ENCODE data around the gene TUFT1. TPM values are rescaled to one million over a fixed set of nuclear protein-coding genes. Genes with fewer than 3 reads are reported as not detected.

TUFT1 gene
- total and polyA plus RNA-seq, 8 donors = 7.1 to 16.1 (median 11.0) TPM

- Histone ChIP-seq H3K9me3 (no peaks in the 10 kb centered on the region), H3K36me3 (peaks cover 0 to 19% (median 7%) of the 10 kb centered on the region in 3 donors), H3K27ac (no peak overlapping the region), H3K27me3 (no peaks in the 10 kb centered on the region), H3K4me3 (no peak overlapping the region), H3K4me1 (no peaks in the 10 kb centered on the region)
- FAIRE-seq = no peak
- no peak for TF ChIP-seq CTCF (IDR thresholded peaks at IDR 0.05)
- DNase-seq = no peak
- intact Hi-C loops (cut with DNase I) = no loop called here
- peak; percentile 32 to 84 (median 72) for ATAC-seq
- WGBS, 2 donors = 0 to 64% methylated on average over 1 of the region's 1 CpG
Measured at GRCh38 chr1:151585622-151586021, 45.5 kb downstream of the TUFT1 start.

- no peaks in the 10 kb centered on the region for H3K27me3 ChIP-seq
- FAIRE-seq (no peak), DNase-seq (no peak), ATAC-seq (no peak)
- H3K27ac ChIP-seq = no peak overlapping the region
- H3K9me3 ChIP-seq = no peaks in the 10 kb centered on the region
- no peak overlapping the region for H3K4me3 ChIP-seq
- H3K36me3 ChIP-seq = no peaks in the 10 kb centered on the region
- intact Hi-C loops (cut with DNase I) = loop anchor here in 1 of 3 donors (10.0 kb wide), 1 partner anchor 144 kb away; no protein-coding TSS in a partner anchor
- no peaks in the 10 kb centered on the region for H3K4me1 ChIP-seq
- WGBS, 2 donors = 77 to 81% methylated on average over 3 of the region's 3 CpGs
- no peak for TF ChIP-seq CTCF (IDR thresholded peaks at IDR 0.05)
Measured at GRCh38 chr1:151590961-151591360, 50.9 kb downstream of the TUFT1 start.

GRCh38 chr1:151593730-151594129 lies 53.6 kb downstream of the TUFT1 start:
- ATAC-seq = peak in 3 of 4 donors; percentile 17 to 24 (median 22)
- 35 to 37% methylated on average over 9 of the region's 9 CpGs for WGBS, 2 donors
- no peak for DNase-seq
- no peak for TF ChIP-seq CTCF (IDR thresholded peaks at IDR 0.05)
- no peak for FAIRE-seq
- Histone ChIP-seq H3K4me3 (no peak overlapping the region), H3K27me3 (no peaks in the 10 kb centered on the region), H3K4me1 (no peaks in the 10 kb centered on the region), H3K9me3 (no peaks in the 10 kb centered on the region), H3K27ac (no peak overlapping the region), H3K36me3 (no peaks in the 10 kb centered on the region)
- intact Hi-C loops (cut with DNase I) = loop anchor here in 2 of 3 donors (2.0 to 10.0 kb wide), 2 partner anchors 141 kb away; no protein-coding TSS in a partner anchor

GRCh38 chr1:151594143-151594625 lies 54.1 kb downstream of the TUFT1 start:
- Histone ChIP-seq H3K9me3 (no peaks in the 10 kb centered on the region), H3K27me3 (no peaks in the 10 kb centered on the region), H3K27ac (no peak overlapping the region), H3K36me3 (no peaks in the 10 kb centered on the region), H3K4me3 (no peak overlapping the region), H3K4me1 (no peaks in the 10 kb centered on the region)
- WGBS, 2 donors = 8% methylated on average over 12 of the region's 12 CpGs
- intact Hi-C loops (cut with DNase I) = loop anchor here in 2 of 3 donors (2.0 to 10.0 kb wide), 2 partner anchors 141 kb away; no protein-coding TSS in a partner anchor
- TF ChIP-seq CTCF (IDR thresholded peaks at IDR 0.05) = peak; percentile 90 to 95 (median 92)
- no peak for FAIRE-seq
- ATAC-seq = peak; percentile 86 to 97 (median 95)
- DNase-seq = peak; percentile 77 to 94 (median 87)

All from pancreas (tissue), 10 donors.